ENCODE results near the gene CBARP. TPM values are rescaled to one million over a fixed set of nuclear protein-coding genes. Genes with fewer than 3 reads are reported as not detected.
A peak's percentile ranks its signal among the peaks of the same experiment; 100 is the strongest.

The CBARP gene
- total and polyA plus RNA-seq, 8 donors: 0.55 to 2.5 (median 1.3) TPM

- peak; percentile 0 for ATAC-seq
- Histone ChIP-seq H3K36me3 (peaks cover 4 to 75% of the 10 kb centered on the region in 2 donors), H3K27ac (peak overlapping the region; percentile 99), H3K4me1 (peaks cover 43 to 72% of the 10 kb centered on the region in 2 donors), H3K27me3 (no peaks in the 10 kb centered on the region), H3K4me3 (peak overlapping the region; percentile 48 to 70), H3K9me3 (no peaks in the 10 kb centered on the region)
- intact Hi-C loops (cut with DNase I): no loop called here
- no peak for TF ChIP-seq CTCF (IDR thresholded peaks at IDR 0.05)
- no peak for DNase-seq
Observed at GRCh38 chr19:1274852-1275259, 37.1 kb upstream of the CBARP start.

GRCh38 chr19:1274081-1274851 lies 36.5 kb upstream of the CBARP start:
- Histone ChIP-seq H3K27ac (peak overlapping the region; percentile 99), H3K4me1 (peaks cover 43 to 69% of the 10 kb centered on the region in 2 donors), H3K4me3 (peak overlapping the region in 1 of 2 donors; percentile 70), H3K9me3 (no peaks in the 10 kb centered on the region), H3K27me3 (no peaks in the 10 kb centered on the region), H3K36me3 (peaks cover 4 to 71% of the 10 kb centered on the region in 2 donors)
- intact Hi-C loops (cut with DNase I): no loop called here
- TF ChIP-seq CTCF (IDR thresholded peaks at IDR 0.05): no peak
- DNase-seq: no peak
- no peak for ATAC-seq

GRCh38 chr19:1273263-1274041 lies 35.6 kb upstream of the CBARP start:
- DNase-seq: no peak
- ATAC-seq: no peak
- H3K36me3 ChIP-seq: peaks cover 4 to 63% of the 10 kb centered on the region in 2 donors
- no peaks in the 10 kb centered on the region for H3K27me3 ChIP-seq
- no peak for TF ChIP-seq CTCF (IDR thresholded peaks at IDR 0.05)
- H3K27ac ChIP-seq: peak overlapping the region in 1 of 2 donors; percentile 99
- intact Hi-C loops (cut with DNase I): no loop called here
- peaks cover 47 to 74% of the 10 kb centered on the region in 2 donors for H3K4me1 ChIP-seq
- H3K9me3 ChIP-seq: no peaks in the 10 kb centered on the region
- H3K4me3 ChIP-seq: no peak overlapping the region

GRCh38 chr19:1272423-1273262 lies 34.8 kb upstream of the CBARP start:
- H3K27me3 ChIP-seq: no peaks in the 10 kb centered on the region
- no peaks in the 10 kb centered on the region for H3K9me3 ChIP-seq
- ATAC-seq: no peak
- no peak for TF ChIP-seq CTCF (IDR thresholded peaks at IDR 0.05)
- peaks cover 49 to 82% of the 10 kb centered on the region in 2 donors for H3K4me1 ChIP-seq
- intact Hi-C loops (cut with DNase I): no loop called here
- peaks cover 4 to 55% of the 10 kb centered on the region in 2 donors for H3K36me3 ChIP-seq
- H3K27ac ChIP-seq: peak overlapping the region in 1 of 2 donors; percentile 99
- no peak for DNase-seq
- peak overlapping the region in 1 of 2 donors; percentile 84 for H3K4me3 ChIP-seq

Measured in left lung (tissue), 10 donors.